WERI-Rb-1 (cell line): ENCODE measurements around the gene RHBDF1.
A peak's percentile ranks its signal among the peaks of the same experiment; 100 is the strongest.

ENCODE experiments used
- DNase-seq: peaks from one replicate; pipeline ENCODE4 v3.0.0-alpha.2; 2020
- H3K27ac ChIP-seq: fragments of 250-450 bp; sonication (Bioruptor Pico); 2 replicates; pipeline ENCODE4 v1.5.1; 2020; ENCODE audit warnings: mild to moderate bottlenecking, moderate library complexity
- H3K27me3 ChIP-seq: fragments of 250-450 bp; sonication (Bioruptor Pico); 2 replicates; pipeline ENCODE4 v1.5.1; 2021; ENCODE audit warnings: mild to moderate bottlenecking, low read depth, moderate library complexity; ENCODE audit not compliant: insufficient read depth, severe bottlenecking
- H3K36me3 ChIP-seq: fragments of 250-450 bp; sonication (Bioruptor Pico); 2 replicates; pipeline ENCODE4 v1.5.1; 2020; ENCODE audit warnings: mild to moderate bottlenecking, moderate library complexity
- H3K4me3 ChIP-seq: 2 replicates; pipeline ENCODE4 v1.5.1; 2011; ENCODE audit warnings: low read depth, mild to moderate bottlenecking, control low read depth, low read length
- H3K9me3 ChIP-seq: fragments of 250-450 bp; sonication (Bioruptor Pico); 2 replicates; pipeline ENCODE4 v1.5.1; 2021; ENCODE audit warnings: mild to moderate bottlenecking, moderate library complexity; ENCODE audit not compliant: severe bottlenecking
- TF ChIP-seq, protein P1 (sequence below): IDR thresholded peaks from 2 replicates; pipeline ENCODE4 v1.5.1; 2011; ENCODE audit warnings: low read depth, mild to moderate bottlenecking, control low read depth, inconsistent platforms, low read length

RHBDF1 gene

DNA sequence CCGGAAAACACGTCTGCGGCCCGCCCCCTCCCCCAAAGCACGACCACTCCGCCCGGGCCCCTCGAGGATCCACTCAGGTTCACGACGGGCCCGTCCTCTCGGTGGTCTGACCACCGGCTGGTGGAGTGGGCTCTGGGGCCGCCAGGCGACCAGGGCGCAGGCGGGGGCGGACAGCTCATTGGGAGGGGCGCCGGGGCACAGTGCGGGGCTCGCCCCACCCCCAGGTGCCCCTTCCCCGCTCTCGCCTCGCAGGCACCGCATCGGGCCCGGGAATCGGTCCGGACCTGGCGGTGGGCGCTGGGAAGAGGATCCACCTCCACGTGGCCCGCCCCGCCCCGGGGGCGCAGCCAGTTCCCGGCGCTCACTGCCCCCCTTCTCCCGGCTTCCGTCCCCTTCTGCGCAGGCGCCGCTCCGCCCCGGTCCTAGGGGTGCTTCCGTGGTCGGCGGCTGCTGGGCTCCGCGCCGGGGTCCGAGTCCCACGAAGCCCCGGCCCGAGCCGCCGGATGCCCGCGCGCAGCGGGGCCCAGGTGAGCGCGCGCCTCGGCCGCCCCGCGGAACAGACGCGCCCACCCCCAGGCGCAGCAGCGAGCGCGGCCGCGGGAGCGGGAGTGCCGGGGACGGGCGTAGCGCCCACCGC lies 5.5 kb upstream of the RHBDF1 start, which contains the start of gene MPG:
MPG (plus strand) TSS at position 419 of the 637 bp plus-strand sequence; CDS start at position 504, 85 bp downstream.
- Histone ChIP-seq H3K9me3 (no peaks in the 10 kb centered on the region), H3K4me3 (peak within 1 kb of the TSS; percentile 53), H3K27me3 (no peaks in the 10 kb centered on the region), H3K27ac (peak within 1 kb of the TSS; percentile 61), H3K36me3 (peaks cover 7% of the 10 kb centered on the region; the same call in 1 of the 2 replicates)
- DNase-seq, result peak; percentile 88
- TF ChIP-seq, protein P1, sequence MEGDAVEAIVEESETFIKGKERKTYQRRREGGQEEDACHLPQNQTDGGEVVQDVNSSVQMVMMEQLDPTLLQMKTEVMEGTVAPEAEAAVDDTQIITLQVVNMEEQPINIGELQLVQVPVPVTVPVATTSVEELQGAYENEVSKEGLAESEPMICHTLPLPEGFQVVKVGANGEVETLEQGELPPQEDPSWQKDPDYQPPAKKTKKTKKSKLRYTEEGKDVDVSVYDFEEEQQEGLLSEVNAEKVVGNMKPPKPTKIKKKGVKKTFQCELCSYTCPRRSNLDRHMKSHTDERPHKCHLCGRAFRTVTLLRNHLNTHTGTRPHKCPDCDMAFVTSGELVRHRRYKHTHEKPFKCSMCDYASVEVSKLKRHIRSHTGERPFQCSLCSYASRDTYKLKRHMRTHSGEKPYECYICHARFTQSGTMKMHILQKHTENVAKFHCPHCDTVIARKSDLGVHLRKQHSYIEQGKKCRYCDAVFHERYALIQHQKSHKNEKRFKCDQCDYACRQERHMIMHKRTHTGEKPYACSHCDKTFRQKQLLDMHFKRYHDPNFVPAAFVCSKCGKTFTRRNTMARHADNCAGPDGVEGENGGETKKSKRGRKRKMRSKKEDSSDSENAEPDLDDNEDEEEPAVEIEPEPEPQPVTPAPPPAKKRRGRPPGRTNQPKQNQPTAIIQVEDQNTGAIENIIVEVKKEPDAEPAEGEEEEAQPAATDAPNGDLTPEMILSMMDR, result no peak

DNA sequence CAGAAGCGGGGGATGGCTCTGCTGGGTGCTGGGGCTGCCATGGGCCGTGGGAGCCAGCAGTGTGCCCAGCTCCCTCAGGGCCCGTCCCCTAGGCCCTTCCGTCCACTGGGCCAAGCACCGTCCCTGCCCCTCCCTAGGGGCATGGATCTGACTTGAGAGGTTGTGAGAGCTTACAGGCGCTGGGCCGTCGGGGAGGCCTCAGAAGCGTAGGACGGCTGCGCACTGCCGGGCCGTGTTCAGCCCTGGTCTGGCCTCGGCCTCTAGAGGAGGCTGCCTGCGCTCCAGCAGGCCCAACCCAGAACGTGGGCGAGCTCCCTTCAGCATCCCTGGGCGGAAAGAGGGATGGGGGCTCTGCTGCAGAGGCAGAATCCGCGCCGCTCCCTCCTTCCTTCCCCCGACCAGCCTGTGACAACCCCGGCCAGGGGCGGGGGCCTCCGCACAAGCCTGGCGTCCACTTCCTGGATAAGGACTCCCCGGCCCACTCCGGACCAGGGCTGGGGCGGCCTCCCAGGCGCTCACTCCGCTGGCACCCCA lies 4.9 kb upstream of the RHBDF1 start:
- Histone ChIP-seq H3K36me3 (peaks cover 7% of the 10 kb centered on the region; the same call in 1 of the 2 replicates), H3K4me3 (peak overlapping the region; percentile 53), H3K27me3 (no peaks in the 10 kb centered on the region), H3K27ac (peak overlapping the region; percentile 61), H3K9me3 (no peaks in the 10 kb centered on the region)
- peak; percentile 59 for DNase-seq
- TF ChIP-seq, protein P1, result no peak

DNA sequence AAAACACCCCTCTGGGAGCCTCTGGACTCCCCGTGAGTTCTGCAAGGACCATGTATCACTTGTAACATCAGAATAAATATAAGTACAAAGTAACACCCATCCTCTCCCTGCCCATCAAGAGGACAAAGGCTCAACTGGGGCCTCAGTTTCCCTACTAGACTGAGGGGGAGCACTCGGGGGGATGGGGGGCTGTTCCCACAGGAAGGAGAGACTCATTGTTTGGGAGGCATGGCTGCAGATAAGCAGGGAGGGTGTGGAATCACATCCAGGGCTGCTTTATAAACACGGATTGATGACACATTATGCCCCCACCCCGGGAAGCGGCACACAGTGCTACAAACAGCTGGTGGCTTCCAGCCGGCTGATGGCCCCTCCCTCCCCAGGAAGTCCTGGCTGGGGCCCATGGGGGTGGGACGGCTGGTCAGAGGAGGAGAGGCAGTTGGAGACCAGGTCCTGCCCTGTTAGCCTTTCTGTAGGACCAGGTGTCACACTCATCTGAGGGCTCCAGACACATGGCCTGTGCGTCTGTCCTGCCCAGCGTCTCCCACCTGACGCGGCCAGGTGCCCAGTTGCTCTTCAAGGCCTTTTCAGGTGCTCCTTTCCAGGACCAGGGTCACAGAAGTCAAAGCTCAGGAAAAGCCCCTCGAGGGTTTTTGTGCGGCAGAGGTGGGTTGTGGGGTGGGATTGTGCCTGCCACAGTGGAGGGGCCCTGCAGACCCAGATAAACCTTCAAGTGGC lies 4.3 kb upstream of the RHBDF1 start:
- TF ChIP-seq, protein P1, result no peak
- peak overlapping the region; percentile 53 for H3K4me3 ChIP-seq
- DNase-seq, result peak; percentile 67
- H3K27me3 ChIP-seq, result no peaks in the 10 kb centered on the region
- H3K36me3 ChIP-seq, result peaks cover 7% of the 10 kb centered on the region; the same call in 1 of the 2 replicates
- peak overlapping the region; percentile 61 for H3K27ac ChIP-seq
- H3K9me3 ChIP-seq, result no peaks in the 10 kb centered on the region

DNA sequence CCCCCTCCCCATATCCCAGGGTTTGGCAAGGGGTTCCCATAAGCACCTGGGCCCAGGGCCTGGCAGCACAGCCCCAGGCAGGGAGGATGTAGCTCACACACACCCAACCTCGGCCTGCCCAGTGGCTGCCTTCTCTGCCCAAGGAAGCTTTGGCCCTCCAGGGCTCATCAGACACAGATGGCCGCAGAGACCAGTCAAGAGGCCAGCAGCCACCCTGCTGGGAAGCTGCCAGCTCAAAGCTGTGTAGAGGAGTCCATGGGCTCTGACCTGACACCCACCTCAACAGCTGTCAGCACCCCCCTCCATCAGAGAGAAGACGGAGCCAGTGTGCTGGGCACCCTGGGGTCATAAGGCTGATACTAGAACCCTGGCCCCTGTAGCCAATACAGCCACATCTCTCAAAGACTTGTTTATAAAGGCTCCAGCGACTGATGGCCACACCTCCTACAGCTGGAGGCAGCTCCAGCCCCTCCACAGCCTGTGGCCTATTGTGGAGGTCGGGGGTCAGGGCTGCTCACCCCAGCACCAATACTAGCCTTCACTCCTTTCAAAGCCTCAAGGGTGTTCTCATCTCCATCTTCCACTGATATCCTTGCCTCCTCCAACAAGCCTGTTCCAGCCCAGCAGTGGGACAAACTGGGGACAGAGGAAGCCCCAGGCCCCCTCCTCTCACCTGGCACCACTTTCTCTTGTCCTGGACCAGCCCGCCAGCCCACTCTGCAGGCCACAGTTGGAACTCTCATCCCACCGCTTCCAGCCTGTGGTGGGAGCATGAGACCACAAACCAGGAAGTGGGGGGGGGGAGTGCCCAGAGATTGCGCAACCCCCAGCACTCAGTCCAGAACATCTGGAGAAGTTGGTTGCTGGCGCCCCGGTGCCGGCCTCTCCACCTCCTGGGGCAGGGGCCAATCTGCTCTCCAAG lies 3.4 kb upstream of the RHBDF1 start:
- Histone ChIP-seq H3K36me3 (peaks cover 7% of the 10 kb centered on the region; the same call in 1 of the 2 replicates), H3K4me3 (no peak overlapping the region), H3K27me3 (no peaks in the 10 kb centered on the region), H3K9me3 (no peaks in the 10 kb centered on the region), H3K27ac (peak overlapping the region; percentile 61; the same call in 1 of the 2 replicates)
- TF ChIP-seq, protein P1, result peak; percentile 16; the same call in 1 of the 2 replicates
- peak; percentile 49 for DNase-seq

DNA sequence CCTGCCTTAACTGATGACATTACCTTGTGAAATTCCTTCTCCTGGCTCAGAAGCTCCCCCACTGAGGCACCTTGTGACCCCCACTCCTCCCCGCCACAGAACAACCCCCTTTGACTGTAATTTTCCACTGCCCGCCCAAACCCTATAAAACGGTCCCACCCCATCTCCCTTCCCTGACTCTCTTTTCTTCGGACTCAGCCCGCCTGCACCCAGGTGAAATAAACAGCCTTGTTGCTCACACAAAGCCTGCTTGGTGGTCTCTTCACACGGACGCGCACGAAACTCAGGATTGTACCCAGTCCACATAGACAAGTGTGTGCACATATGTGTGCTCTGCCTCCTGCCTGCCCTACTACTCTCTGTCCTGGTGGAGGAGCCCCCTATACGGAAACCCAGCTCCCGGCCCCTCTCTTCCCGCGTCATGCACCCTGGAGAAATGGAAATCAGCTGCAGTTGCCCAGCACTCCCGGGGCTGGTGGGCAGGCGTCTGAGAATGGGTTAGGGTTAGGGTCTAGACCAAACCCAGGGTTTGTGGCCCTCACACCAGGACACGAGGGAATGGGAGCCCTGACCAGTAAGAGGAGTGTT lies 2.4 kb upstream of the RHBDF1 start:
- DNase-seq, result no peak
- no peak overlapping the region for H3K27ac ChIP-seq
- TF ChIP-seq, protein P1, result no peak
- no peaks in the 10 kb centered on the region for H3K27me3 ChIP-seq
- no peak overlapping the region for H3K4me3 ChIP-seq
- H3K36me3 ChIP-seq, result peaks cover 7% of the 10 kb centered on the region; the same call in 1 of the 2 replicates
- no peaks in the 10 kb centered on the region for H3K9me3 ChIP-seq
